ENCODE measurements around the gene PLOD1. TPM values are rescaled to one million over a fixed set of nuclear protein-coding genes. Genes with fewer than 3 reads are reported as not detected.
"Not testable (repeated sequence)": the region's sequence is repeated elsewhere in the genome, so short reads cannot be mapped to it uniquely, and the experiment has no call there.

PLOD1 gene
- total RNA-seq, 1 donor from 2014 or later: 141 TPM

GRCh38 chr1:12005488-12006166 lies 71.1 kb downstream of the PLOD1 start:
- peak in 1 of 2 donors; percentile 81 for DNase-seq (ENCODE audit: low read depth in 2 of 2)

- DNase-seq (ENCODE audit: low read depth in 2 of 2): no peak
These were observed 71.8 kb downstream of the PLOD1 start for GRCh38 chr1:12006167-12006921.

GRCh38 chr1:12007204-12007603 lies 72.7 kb downstream of the PLOD1 start:
- no peak for DNase-seq (ENCODE audit: low read depth in 2 of 2)

- not testable (repeated sequence) for DNase-seq (ENCODE audit: low read depth in 2 of 2)
These were observed 73.8 kb downstream of the PLOD1 start for GRCh38 chr1:12008355-12008754.

GRCh38 chr1:12009318-12009947 lies 74.9 kb downstream of the PLOD1 start:
- DNase-seq (ENCODE audit: low read depth in 2 of 2): no peak

GRCh38 chr1:12010746-12011570 lies 76.4 kb downstream of the PLOD1 start:
- no peak for DNase-seq (ENCODE audit: low read depth in 2 of 2)

GRCh38 chr1:12011998-12012397 lies 77.5 kb downstream of the PLOD1 start:
- DNase-seq (ENCODE audit: low read depth in 2 of 2): no peak

- no peak for DNase-seq (ENCODE audit: low read depth in 2 of 2)
These were observed 78.2 kb downstream of the PLOD1 start for GRCh38 chr1:12012560-12013316.

- no peak for DNase-seq (ENCODE audit: low read depth in 2 of 2)
These were observed 79.8 kb downstream of the PLOD1 start for GRCh38 chr1:12014141-12014991.

GRCh38 chr1:12015001-12015491 lies 80.5 kb downstream of the PLOD1 start:
- no peak for DNase-seq (ENCODE audit: low read depth in 2 of 2)

- no peak for DNase-seq (ENCODE audit: low read depth in 2 of 2)
These were observed 81.0 kb downstream of the PLOD1 start for GRCh38 chr1:12015499-12015898.

- no peak for DNase-seq (ENCODE audit: low read depth in 2 of 2)
These were observed 81.7 kb downstream of the PLOD1 start for GRCh38 chr1:12016182-12016581.

GRCh38 chr1:12019858-12020509 lies 85.5 kb downstream of the PLOD1 start:
- peak; percentile 18 to 20 for DNase-seq (ENCODE audit: low read depth in 2 of 2)

GRCh38 chr1:12021616-12022015 lies 87.1 kb downstream of the PLOD1 start:
- DNase-seq (ENCODE audit: low read depth in 2 of 2): no peak

GRCh38 chr1:12022036-12022435 lies 87.5 kb downstream of the PLOD1 start:
- DNase-seq (ENCODE audit: low read depth in 2 of 2): no peak

All from lung microvascular endothelial cell (primary cell).